ENCODE data around the gene NOS2. TPM values are rescaled to one million over a fixed set of nuclear protein-coding genes. Genes with fewer than 3 reads are reported as not detected.

Gene NOS2
- total RNA-seq, 1 experiment from 2014 or later = 0.35 TPM

GRCh38 chr17:27825459-27825858 lies 25.1 kb upstream of the NOS2 start:
- H3K27ac ChIP-seq (ENCODE audit: insufficient read length, low read depth, low read length) = no peak overlapping the region
- no peak overlapping the region for H2BK12ac ChIP-seq (ENCODE audit: insufficient read length, low read depth, low read length)
- H4K8ac ChIP-seq (replicated peaks; ENCODE audit: insufficient read length, low read depth, low read length) = no peak overlapping the region
- no peak overlapping the region for H3K14ac ChIP-seq (ENCODE audit: insufficient read depth, low read length)
- Mint-ChIP-seq H3K4me1 (peaks cover 2% of the 10 kb centered on the region in 2 experiments; a peak in 3 of 4 replicates), H3K9me3 (peaks cover 17 to 30% of the 10 kb centered on the region in 2 experiments), H3K4me3 (no peak overlapping the region), H3K27me3 (ENCODE audit: low read depth) (peaks cover 3% of the 10 kb centered on the region), H3K36me3 (ENCODE audit: insufficient read depth in 1 of 3, low read depth in 3 of 3) (peaks cover 8 to 17% (median 15%) of the 10 kb centered on the region in 3 experiments; a peak in 6 of 7 replicates), H3K27ac (no peak overlapping the region)
- no peak overlapping the region for H3K9ac ChIP-seq (ENCODE audit: extremely low read depth, insufficient read length, low read length)
- H4K5ac ChIP-seq (ENCODE audit: insufficient read length, low read depth, low read length) = no peak overlapping the region
- H2BK20ac ChIP-seq (ENCODE audit: low read depth, low read length, poor library complexity, severe bottlenecking) = no peak overlapping the region
- TF ChIP-seq CTCF (conservative IDR thresholded peaks at IDR 0.05) = no peak
- H2AK5ac ChIP-seq (ENCODE audit: insufficient read length, low read length) = no peak overlapping the region
- H3K4ac ChIP-seq (ENCODE audit: low read depth, low read length) = no peak overlapping the region
- H4K20me1 ChIP-seq (ENCODE audit: control insufficient read depth, insufficient read depth, insufficient read length) = no peaks in the 10 kb centered on the region
- no peak overlapping the region for H4K91ac ChIP-seq (ENCODE audit: insufficient read length, low read depth, low read length)
- no peak overlapping the region for H2AFZ ChIP-seq (ENCODE audit: low read length)
- H3K23me2 ChIP-seq (ENCODE audit: insufficient read length, low read depth, low read length, poor library complexity, severe bottlenecking) = no peaks in the 10 kb centered on the region
- no peak overlapping the region for H3K23ac ChIP-seq (ENCODE audit: insufficient read length, low read depth, low read length)
- H3K9me3 ChIP-seq (ENCODE audit: control insufficient read depth, low read depth, low read length) = peaks cover 10% of the 10 kb centered on the region
- H2BK120ac ChIP-seq (ENCODE audit: low read depth, low read length, poor library complexity, severe bottlenecking) = no peak overlapping the region
- H3T11ph ChIP-seq (ENCODE audit: low read length) = no peak overlapping the region
- H3K79me2 ChIP-seq (ENCODE audit: insufficient read depth, low read length) = no peaks in the 10 kb centered on the region
- no peak overlapping the region for H2BK5ac ChIP-seq (ENCODE audit: insufficient read length, low read length)
- no peak for DNase-seq
- no peak overlapping the region for H3K56ac ChIP-seq (ENCODE audit: insufficient read length, low read depth, low read length)
- H3K18ac ChIP-seq (ENCODE audit: insufficient read length, low read depth, low read length) = no peak overlapping the region
- H3K4me2 ChIP-seq (ENCODE audit: insufficient read depth, insufficient read length, low read length) = no peak overlapping the region
- no peaks in the 10 kb centered on the region for H3K79me1 ChIP-seq (ENCODE audit: insufficient read depth, low read depth, low read length, poor library complexity, severe bottlenecking)
- H2BK15ac ChIP-seq (ENCODE audit: low read depth, low read length) = no peak overlapping the region
- no CpG with 5 or more reads among the region's 5 CpGs for WGBS (ENCODE audit: extremely low coverage, insufficient read length, low lambda C conversion rate)
- no peaks in the 10 kb centered on the region for H3K4me1 ChIP-seq (ENCODE audit: insufficient read depth, low read length)
- no peaks in the 10 kb centered on the region for H3K27me3 ChIP-seq (ENCODE audit: insufficient read depth, low read length)

Data from H9 (cell line).